Stimulated activated CD8-positive, alpha-beta memory T cell treated with anti-CD3 and anti-CD28 coated beads, Interleukin-7, amount 100 ng/mL, for 1 hour (primary cell): ENCODE results near the gene RPS25.
"Not testable (repeated sequence)": the region's sequence is repeated elsewhere in the genome, so short reads cannot be mapped to it uniquely, and the experiment has no call there.

Experiments
- DNase-seq, 2 donors: peaks; one replicate each; pipeline ENCODE4 v3.0.0-alpha.2; 2020; ENCODE audit warnings: low read depth in 2 of 2

RPS25 gene

DNA sequence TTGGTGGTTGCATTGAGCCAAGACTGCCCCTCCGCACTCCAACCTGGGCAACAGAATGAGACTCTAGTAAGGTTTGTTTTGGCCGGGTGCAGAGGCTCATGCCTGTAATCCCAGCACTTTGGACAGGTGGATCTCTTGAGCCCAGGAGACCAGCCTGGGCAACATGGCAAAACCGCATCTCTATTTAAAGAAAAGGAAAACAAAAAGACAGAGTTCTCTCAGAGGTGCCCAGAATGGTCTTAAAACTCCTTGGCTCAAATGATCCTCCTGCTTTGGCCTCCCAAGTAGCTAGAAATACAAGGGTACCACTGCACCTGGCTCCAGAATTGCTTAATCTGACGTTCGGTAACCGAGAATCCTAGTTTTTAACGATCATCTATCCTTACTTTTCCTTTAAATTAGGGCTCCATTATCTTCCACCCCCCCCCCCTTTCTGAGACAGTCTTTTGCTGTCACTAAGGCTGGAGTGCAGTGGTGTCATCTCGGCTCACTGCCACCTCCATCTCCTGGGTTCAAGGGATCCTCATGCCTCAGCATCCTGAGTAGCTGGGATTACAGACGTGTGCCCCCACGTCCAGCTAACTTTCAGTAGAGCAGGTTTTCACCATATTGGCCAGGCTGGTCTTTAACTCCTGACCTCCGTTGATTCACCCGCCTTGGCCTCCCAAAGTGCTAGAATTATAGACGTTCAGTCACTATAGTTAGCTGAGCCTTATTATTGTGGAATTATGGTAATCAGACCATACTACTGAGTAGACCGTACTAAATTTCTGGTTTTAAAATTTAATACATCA lies 1.7 kb downstream of the RPS25 start:
- DNase-seq: no peak

DNA sequence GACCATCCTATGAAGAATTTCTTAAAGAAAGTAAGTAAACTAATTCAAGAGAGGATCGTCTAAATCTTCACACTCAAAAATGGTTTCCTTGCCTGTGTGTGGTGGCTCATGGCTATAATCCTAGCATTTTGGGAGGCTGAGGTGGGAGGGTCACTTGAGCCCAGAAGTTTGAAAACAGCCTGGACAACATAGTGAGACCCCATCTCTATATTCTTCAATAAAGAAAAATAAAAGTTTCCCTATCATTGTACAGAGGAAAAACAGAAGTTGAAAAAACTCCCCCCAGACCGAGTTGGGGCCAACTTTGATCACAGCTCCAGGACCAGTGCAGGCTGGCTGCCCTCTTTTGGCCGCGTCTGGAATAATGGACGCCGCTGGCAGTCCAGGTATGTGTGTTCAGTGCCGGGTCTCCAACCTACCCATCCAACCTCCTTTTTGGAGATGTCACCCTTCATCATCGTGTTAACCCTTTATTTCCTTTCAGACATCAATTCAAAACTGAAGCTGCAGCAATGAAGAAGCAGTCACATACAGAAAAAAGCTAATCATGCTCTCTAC lies 3.0 kb downstream of the RPS25 start:
- no peak for DNase-seq

DNA sequence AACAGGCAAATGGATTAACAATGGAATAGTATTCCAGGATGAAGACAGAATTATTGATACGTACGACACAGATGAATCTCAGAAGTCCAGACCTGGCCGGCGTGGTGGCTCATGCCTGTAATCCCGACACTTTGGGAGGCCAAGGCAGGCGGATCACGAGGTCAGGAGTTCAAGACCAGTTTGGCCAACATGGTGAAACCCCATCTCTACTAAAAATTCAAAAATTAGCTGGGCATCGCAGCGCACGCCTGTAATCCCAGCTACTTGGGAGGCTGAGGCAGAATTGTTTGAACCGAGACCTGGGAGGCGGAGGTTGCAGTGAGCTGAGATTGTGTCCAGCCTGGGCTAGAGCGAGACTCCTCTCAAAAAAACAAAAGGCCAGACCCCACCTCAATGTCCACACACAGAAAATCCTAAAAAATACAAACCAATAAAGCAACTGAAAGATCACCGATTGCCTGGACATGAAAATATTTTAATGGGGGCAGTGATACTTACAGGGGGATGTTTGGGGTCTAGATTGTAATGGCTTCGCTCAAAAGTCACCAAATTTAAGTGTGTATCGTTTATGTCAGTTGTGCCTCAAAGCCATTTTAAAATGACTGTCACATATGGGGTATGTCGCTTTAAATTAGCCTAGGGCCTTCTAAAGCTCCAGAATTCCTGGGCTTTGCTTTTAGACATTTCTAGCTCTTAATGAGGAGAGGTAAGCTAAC lies 3.8 kb downstream of the RPS25 start:
- no peak for DNase-seq

DNA sequence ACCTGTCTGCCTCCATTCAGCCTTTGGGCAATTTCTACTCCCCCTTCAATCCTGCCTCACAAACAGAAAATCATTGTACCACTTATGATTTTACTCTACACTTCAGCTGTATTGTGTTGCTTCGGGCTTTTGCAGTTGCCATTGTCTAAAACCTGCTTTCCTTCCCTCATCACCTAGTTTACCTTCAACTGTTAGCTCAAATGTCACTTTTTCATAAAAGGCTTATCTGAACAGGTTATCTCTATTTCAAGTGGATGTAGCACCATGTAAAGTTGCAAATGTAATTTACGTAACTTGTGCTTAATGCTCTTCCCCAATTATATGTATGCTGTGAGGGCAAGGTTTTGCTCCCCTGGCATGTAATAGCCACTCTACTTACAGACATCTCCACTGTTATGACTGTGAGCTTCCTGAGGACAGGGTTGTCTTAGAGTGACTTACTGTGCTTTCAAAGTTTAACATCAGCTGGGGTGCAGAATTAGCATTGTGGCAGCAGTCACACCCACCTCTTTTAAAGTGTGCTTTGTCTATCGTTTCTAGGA lies 5.4 kb downstream of the RPS25 start:
- DNase-seq: no peak

DNA sequence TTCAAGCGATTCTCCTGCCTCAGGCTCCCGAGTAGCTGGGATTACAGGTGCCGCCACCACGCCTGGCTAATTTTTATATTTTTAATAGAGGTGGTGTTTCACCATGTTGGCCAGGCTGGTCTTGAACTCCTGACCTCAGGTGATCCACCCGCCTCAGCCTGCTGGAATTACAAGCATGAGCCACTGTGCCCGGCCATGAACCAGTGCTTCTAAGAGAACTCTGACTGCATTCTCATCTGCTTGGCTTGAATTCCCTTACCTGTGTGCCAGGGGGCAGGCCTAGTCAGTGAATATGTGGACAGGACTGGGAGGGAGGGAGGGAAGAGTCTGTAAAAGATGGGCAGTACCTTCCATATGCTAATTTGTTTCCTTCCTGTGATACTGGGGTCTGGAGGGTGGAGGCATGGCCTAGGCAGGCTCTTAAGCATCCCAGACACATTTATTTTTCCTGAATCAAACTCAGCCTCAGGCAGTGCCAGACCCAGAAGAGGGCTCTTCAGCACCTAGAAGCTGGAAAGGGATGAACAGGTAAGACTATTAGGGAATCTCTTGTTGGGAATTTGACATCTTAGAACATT lies 6.6 kb downstream of the RPS25 start:
- DNase-seq: no peak

DNA sequence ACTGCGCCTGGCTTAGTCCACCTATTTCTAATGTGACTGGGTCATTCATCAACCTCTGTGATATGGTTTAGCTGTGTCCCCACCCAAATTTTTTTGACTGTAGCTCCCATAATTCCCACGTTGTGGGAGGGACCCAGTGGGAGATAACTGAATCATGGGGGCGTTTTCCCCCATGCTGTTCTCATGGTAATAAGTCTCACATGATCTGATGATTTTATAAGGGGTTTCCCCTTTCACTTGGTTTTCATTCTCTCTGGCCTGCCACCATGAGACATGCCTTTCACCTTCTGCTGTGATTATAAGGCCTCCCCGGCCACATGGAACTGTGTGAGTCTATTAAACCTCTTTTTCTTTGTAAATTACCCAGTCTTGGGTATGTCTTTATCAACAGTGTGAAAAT lies 11.5 kb downstream of the RPS25 start:
- DNase-seq: no peak

DNA sequence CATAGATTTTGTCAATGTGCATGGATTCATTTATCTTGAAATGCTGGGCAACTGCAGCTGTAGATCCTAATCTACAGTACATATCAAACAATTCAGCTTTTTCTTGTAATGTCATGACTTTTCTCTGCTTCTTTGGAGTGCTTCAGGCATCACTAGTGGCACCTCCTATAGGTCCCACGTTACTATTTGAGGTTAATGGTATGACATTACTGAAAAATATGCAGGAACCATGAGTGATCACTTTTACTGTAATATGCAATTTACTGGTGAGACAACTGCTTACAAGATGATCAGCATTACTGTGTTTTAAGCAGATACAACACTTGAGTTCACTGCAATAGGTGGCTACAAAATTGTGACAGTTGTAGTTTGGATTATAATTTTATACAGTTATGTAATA lies 17.2 kb downstream of the RPS25 start:
- DNase-seq: no peak

DNA sequence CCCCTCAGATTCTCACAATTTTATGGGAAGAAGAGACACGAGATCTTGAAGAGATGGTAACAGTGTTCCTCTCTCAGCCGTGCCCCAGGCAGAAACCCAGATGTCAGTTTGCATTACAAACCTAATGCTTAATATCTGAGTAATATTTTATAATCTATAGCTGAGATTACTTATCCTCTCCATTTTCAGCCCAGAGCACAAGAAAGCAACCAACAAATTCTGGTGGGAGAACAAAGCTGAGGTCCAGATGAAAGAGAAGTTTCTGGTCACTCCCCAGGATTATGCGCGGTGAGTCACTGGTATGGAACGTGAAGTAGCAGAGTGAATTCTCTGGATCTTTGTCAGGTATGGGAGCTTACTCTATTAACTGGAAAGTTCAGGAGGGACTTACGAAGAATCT lies 19.3 kb downstream of the RPS25 start:
- no peak for DNase-seq

DNA sequence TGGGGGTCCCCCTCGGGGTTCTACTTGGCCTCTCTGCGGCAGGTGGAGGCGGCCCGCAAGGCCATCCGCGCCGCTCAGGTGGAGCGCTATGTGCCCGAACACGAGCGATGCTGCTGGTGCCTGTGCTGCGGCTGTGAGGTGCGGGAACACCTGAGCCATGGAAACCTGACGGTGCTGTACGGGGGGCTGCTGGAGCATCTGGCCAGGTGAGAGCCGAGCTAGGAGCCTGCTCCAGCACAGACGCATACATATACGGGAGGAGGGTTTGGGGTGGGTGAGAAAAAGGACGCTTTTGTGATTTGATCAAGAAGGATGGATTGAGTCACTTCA lies 19.8 kb downstream of the RPS25 start:
- no peak for DNase-seq

DNA sequence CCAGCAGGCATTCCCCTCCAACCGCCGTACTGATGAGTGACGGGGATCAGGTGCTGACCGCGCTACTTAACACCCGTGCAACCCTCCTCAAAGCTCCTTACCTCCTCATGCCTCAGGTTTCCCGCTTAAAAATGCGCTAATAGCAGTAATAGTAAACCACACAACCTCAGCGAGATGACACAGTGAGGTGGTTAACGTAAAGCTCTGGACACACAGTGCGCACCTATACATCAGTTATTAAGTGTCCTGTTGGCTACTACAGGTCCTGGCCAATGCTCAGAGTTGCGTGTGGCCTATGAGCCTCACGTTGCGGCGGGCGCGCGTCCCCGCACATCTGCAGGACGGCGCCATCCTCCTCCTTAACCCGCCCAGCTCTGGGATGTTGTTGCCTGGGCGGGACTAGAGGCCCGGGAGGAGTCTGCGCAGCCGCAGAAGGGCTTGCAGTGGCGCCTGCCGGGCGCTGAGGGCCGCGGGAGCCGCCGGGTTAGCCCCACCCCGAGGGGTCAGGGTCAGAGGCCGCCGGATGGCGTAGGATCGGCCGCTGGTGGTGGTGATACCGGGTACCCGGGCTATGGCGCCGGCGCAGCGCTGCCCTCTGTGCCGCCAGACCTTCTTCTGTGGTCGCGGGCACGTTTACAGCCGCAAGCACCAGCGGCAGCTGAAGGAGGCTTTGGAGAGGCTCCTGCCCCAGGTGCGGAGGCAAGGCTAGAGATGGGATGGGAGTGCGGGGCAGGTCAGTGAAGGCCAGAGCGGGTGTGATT lies 20.3 kb downstream of the RPS25 start, which contains the start of gene CENATAC:
CENATAC (plus strand) TSS at position 512 of the 761 bp plus-strand sequence; CDS start at position 572, 60 bp downstream.
- peak; percentile 87 to 93 for DNase-seq

DNA sequence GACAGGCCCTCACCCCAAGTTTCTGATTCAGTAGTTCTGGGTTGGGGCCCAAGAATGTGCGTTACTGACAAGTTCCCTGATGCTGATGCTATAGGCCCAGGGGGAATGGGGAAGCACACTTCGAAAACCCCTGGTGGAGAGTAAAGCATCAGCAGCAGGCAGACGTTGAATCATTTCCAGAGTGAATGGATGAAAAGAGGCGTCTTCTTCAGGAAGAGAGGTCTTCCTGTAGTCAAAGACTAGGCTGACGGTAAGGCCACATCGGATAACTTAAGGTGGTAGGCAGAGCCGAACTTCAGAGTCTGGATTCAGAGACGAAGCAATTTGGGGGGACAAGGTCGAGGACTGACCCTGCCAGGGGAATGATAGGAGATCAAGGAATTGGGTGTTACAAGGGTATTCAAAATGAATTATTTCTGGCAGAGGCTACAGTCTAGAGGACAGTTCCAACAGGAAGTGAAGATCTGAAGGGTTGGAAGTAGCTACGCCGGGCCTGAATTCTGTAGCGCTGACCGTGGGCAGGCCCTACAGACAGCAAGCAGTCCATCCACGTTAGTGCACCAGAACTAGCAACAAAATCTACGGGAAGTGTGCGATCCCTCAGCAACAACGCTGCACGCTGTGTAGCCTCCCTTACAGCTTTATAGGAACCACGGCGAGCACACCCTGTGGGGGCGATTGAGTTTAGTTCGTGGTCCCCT lies 21.1 kb downstream of the RPS25 start:
- DNase-seq: no peak

DNA sequence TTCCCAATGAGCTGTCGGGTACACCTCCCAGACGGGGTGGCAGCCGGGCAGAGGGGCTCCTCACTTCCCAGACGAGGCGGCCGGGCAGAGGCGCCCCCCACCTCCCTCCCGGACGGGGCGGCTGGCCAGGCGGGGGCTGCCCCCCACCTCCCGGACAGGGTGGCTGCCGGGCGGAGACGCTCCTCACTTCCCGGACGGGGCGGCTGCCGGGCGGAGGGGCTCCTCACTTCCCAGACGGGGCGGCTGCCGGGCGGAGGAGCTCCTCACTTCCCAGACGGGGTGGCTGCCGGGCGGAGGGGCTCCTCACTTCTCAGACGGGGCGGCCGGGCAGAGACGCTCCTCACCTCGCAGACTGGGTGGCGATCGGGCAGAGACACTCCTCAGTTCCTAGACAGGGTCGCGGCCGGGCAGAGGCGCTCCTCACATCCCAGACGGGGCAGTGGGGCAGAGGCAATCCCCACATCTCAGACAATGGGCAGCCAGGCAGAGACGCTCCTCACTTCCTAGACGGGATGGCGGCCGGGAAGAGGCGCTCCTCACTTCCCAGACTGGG lies 26.6 kb downstream of the RPS25 start:
- not testable (repeated sequence) for DNase-seq

DNA sequence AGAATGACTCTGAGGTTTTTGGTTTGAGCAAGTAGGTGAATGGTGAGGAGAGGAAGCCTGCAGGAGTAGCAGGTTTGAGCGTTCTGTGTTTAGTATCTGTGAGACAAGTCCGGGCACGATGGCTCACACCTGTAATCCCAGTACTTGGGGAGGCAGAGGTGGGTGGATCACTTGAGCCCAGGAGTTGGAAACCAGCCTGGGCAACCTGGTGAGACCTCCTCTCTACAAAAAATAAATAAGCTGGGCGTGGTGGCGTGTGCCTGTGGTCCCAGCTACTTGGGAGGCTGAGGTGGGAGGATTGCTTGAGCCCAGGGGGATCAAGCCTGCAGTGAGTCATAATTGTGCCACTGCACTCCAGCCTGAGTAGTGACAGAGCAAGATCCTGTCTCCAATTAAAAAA lies 29.9 kb downstream of the RPS25 start:
- no peak for DNase-seq

DNA sequence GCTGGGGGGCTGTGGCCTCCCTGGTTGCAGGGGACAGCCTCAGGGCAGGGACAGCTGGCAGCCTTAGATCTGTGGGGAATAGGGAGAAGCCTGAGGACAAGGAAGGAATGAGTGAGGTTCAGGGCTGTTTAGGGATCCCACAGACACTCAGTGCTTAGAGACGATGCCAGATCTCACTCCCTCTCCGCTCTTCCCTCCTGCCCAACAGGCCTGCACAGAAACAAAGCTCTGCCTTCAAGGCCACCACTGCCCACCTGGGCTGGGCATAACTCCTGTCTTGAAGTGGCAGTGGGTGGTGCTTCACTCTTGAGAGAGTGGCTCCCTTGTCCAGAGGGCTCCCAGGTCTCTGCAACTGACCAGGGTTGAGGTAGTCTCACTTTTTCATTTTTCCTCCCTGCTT lies 33.3 kb downstream of the RPS25 start:
- DNase-seq: no peak

DNA sequence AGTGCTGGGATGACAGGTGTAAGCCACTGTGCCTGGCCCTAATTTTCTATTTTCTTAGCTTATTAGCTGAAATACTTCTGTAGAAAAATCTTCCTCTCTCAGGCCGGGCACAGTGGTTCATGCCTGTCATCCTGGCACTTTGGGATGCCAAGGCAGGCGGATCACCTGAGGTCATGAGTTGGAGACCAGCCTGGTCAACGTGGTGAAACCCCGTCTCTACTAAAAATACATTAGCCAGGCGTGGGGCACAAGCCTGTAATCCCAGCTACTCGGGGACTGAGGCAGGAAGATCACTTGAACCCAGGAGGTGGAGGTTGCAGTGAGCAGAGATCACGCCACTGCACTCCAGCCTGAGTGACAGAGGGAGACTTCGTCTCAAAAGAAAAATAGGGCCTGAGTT lies 33.8 kb downstream of the RPS25 start:
- not testable (repeated sequence) for DNase-seq

DNA sequence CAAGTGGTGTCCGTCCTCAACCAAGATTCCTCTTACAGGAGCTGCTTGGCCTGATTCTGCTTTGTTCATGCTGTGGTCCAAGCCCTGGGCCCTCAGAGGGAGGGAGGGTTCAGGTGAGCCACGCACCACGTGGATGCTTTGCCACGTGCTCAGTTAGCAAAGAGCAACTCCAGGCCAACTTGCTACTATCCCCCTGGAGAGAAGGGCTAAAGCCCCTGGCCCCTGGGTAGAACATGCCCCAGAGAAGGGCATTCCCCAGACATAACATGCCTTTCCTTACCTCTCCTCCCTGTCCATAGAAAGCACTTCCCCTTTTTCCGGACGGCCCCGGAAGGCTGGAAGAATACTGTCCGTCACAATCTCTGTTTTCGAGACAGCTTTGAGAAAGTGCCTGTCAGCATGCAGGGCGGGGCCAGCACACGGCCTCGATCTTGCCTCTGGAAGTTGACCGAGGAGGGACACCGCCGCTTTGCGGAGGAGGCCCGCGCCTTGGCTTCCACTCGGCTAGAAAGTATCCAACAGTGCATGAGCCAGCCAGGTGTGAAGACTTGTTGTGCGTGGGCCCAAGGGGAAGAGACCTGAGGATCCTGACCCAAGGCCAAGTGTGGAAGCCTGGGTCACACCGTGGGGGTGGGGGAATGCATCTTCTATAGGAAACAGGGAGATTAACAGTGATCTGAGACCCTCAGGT lies 37.8 kb downstream of the RPS25 start:
- no peak for DNase-seq

DNA sequence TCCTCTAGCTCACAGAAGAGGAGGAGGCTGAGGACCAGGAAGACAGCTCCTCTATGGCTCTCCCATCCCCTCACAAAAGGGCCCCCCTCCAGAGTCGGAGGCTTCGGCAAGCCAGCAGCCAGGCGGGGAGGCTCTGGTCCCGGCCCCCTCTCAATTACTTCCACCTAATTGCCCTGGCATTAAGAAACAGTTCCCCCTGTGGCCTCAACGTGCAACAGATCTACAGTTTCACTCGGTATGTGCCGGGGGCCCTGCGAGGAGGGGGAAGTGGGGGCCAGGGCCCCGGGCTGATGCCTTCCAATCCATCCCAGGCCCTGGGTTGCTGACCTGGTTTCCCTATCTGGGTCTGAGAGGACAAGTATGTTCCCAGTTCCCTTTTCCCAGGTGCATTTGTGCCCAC lies 38.7 kb downstream of the RPS25 start:
- DNase-seq: no peak

DNA sequence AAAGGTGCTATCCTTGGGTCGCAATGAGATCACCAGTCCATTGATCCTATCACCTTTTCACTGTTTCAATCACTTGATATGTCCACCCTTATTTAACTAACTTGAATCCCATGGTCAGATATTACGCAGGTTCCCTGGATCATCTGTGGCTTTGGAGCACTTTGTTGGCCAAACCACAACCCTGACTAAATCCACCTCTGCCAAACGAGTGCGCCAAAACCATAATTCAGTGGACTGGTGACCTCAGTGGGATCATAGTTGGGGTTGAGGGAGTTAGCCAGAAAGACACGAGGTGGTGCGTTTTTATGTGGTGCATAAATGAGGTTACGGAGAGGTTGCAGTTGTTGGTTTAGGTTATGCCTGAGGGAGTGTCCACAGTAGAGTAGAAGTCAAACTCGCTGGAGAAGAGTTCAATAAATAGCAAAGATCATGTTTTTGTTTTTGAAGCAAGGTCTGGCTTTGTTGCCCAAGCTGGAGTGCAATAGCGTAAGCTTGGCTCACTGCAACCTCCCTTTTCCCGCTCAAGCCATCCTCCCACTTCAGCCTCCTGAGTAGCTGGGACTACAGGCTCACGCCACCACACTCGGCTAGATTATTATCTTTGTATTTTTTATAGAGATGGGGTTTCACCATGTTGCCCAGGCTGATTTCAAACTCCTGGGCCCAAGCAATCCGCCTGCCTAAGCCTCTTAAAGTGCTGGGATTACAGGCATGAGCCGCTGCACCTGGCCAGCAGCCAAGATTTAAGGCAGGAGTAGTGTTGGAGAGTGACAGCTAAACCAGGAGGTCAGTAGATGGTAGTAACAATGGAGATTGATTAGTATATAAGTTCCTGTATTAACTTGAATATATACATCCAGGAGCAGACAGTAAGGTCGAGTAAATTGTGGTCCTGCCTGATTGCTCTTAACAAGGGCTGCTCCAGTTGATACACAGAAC lies 42.1 kb downstream of the RPS25 start:
- no peak for DNase-seq

DNA sequence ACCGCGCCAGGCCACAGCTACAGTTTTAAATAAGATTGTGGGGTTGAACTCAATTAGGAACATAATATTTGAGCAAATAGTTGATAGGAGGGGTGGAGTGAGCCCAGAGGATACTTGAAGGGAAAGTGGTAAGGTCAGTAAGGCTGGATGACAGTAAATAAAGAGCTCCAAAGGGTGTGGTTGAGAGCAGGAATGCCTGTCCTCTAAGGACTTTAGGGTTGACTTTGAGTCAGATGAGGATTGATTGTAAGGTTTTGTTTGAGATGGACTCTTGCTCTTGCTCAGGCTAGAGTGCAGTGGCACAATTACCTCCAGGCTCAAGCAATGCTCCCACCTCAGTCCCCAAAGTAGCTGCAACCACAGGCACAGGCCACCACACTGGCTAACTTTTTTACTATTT lies 44.2 kb downstream of the RPS25 start:
- no peak for DNase-seq
